Stimulated activated CD8-positive, alpha-beta memory T cell treated with anti-CD3 and anti-CD28 coated beads, Interleukin-12 subunit alpha, Interleukin-12 subunit beta, amount 100 ng/mL, for 24 hours (primary cell): ENCODE data around the gene BUD13.

Experiments used
- DNase-seq: peaks from one replicate; pipeline ENCODE4 v3.0.0-alpha.2; 2020; ENCODE audit errors: extremely low read depth

The BUD13 gene

GRCh38 chr11:116716621-116717020 is 56.2 kb downstream of the BUD13 start:
- no peak for DNase-seq

GRCh38 chr11:116715383-116715782 is 57.4 kb downstream of the BUD13 start:
- no peak for DNase-seq

DNA sequence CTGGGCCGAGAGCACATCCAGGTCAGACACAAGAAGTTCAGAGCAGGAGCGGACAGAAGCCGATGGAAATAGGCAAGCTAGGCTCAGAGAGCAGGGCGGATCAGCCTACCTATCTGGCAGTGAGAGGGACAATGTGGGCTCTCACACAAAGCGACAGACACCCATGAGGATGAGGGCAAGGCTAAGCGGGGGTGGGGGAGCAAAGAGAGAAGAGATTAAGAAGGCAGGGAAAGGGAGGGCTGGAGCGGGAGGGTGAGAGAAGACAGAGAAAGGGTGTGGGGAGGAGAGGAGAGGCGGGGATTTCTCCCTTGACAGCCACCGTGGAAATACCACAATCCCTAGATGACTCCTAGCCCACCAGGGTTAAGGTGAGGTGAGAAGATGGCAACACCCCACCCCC is 57.9 kb downstream of the BUD13 start:
- no peak for DNase-seq

DNA sequence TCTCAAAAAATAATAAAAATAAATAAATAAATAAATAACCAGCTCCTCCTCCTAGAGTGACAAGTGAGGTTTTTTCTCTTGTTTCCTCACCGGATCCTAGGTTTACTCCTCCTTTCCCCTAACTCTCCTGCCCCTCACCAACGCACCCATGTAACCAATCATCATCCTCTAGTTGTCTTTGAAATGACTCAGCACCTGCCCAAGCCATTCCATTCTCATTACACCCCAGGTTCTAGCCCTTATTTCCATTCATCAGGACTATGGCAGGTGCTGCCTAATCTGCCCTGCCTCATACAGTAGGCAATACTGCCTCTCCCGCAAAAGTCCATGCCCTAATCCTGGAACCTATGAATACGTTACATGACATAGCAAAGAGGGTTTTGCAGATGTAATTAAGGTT is 60.4 kb downstream of the BUD13 start:
- DNase-seq = no peak

DNA sequence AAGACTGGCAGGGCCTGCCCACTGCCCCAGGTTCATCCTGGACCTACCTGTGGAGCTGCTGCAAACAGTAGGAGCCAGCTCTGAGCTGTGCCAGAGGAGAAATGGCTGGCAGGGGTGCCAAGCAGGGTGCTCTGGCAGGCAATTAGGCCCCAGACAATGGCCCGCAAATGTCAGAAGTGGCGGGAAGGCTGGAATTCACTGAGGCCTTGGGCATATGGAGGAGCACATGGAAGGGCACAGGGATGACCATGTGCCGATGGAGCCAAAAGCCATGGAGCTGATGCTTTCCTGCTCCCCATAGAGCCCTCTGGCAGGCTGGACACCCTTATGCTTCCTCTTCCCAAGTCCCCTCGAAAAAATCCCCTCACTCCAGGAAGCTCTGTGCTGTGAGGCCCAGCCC is 62.0 kb downstream of the BUD13 start:
- no peak for DNase-seq

DNA sequence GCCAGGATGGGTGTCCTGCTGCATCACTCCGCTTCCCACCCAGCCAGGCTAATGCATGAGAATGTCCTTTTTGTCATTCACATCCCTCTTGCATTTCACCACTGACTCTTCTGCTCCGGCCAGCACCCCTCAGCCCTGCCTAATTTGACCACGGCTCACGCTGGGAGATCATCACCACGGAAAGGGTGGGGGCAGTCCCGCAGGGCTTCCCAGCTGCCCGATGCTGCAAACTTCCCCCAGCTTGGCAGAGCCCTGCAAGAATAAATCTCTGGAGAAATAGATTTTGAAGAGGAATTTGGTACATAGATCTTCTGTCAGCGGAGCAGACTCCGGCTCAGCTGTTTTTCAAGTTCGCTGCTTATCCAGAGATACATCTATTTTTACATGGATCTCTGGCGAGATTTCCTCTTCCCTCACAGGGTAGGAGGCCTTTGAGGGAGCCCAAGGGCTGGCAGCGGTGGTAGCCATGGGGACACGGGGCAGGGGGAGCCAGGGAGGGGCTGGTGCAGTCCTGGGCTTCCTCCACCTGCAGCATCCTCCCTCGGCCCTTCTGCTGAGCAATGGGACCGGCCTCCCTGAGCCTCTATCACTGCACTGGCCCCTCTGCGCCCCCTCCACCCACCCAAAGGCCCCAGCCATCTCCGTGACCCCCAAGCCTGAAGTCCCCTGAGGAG is 62.6 kb downstream of the BUD13 start:
- no peak for DNase-seq

DNA sequence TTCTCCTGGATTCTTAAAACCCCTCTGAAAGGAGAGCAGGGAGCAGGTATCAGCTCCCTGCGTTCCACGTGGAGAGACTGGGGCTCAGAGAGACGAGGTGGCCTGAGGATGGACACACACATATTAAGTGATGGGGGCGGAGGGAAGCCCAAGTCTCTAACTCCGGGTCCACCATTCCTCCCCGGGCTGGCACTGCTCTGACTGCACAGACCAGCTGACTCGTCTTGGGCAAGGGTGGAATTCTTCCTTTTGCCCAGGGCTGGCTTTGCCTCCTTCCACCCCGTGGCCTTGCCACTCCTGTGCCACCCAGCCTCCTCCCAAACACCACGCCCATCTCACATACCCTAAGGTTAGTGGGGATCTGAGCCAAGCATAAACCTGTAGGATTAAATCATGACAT is 65.0 kb downstream of the BUD13 start:
- no peak for DNase-seq

DNA sequence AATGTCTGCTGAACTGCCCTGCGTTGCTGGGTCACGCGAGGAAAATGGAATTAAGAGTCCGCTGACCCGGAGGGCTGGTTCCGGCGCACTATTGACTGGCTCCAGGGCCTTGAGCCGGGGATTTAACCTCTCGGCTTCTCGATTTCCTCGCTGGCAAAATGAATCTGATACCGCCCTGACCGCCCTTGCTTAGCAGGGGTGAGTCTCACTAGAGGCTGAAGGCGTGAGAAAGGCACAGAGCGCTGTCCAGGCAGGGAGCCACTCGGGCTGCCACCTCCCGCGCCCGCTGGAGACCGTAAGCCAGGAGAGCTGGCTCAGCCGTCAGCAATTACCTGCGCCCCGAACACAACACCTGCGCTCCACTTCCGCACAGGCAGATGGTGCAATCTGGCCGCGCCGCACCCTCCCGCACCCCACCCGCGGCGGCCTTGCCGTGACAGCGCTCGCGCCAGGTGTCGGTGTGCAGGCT is 65.6 kb downstream of the BUD13 start:
- no peak for DNase-seq

DNA sequence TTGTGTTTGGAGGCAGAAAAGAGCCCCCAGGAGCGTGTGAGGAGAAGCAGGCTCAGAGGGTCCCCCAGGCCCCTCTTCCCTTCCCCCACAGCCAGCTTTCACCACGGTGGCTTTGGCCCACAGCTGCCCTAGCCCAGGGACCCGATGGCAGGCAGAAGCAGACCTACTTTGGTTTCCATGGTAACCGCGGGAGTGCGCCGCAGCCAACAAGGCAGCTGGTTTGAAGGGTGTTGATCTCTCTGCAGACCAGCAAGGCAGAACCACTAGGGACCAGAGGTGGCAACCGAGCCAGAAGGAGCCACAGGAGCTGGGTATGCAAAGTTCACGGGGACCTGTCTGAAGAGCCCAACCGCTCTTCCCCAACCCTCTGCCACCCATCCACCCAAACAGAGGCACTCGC is 69.4 kb downstream of the BUD13 start:
- no peak for DNase-seq

- DNase-seq = no peak
These were observed 69.9 kb downstream of the BUD13 start for GRCh38 chr11:116702772-116703385.

GRCh38 chr11:116701876-116702275 is 70.9 kb downstream of the BUD13 start:
- no peak for DNase-seq

GRCh38 chr11:116701297-116701801 is 71.4 kb downstream of the BUD13 start:
- DNase-seq = no peak

- DNase-seq = no peak
These were observed 72.1 kb downstream of the BUD13 start for GRCh38 chr11:116700586-116701220.
